Right cardiac atrium (tissue), 5 donors: ENCODE data around the gene PHF5A. TPM values are rescaled to one million over a fixed set of nuclear protein-coding genes. Genes with fewer than 3 reads are reported as not detected.

Experiments
- ATAC-seq, 2 donors: fragments of 200-7000 bp; cut with Tn5 transposase; one replicate each; pipeline versions ENCODE4 v1.8.0 to v1.9.1; 2020; ENCODE audit warnings: moderate library complexity in 2 of 2, mild to moderate bottlenecking in 1 of 2
- DNase-seq, 3 donors: peaks; one replicate each; pipeline ENCODE4 v3.0.0-alpha.2; 2020
- H3K27ac ChIP-seq: one replicate; pipeline ENCODE4 v1.5.1; 2013; ENCODE audit warnings: mild to moderate bottlenecking, low read length, control low read depth, moderate library complexity
- H3K27me3 ChIP-seq: one replicate; pipeline ENCODE4 v1.6.1; 2013; ENCODE audit not compliant: control insufficient read depth, insufficient read depth
- H3K4me1 ChIP-seq: one replicate; pipeline ENCODE4 v1.6.1; 2013; ENCODE audit warnings: low read length; ENCODE audit not compliant: control insufficient read depth, insufficient read depth
- H3K4me3 ChIP-seq: one replicate; pipeline ENCODE4 v1.5.1; 2013; ENCODE audit warnings: low read length, control low read depth
- H3K9me3 ChIP-seq: one replicate; pipeline ENCODE4 v1.6.1; 2013; ENCODE audit warnings: low read length; ENCODE audit not compliant: control insufficient read depth
- WGBS: extraction: QIAGEN DNeasy Blood & Tissue Kit; methylation state at CpG from one replicate; pipeline ENCODE4 v1.1.7; 2013; 5-methylcytosine and 5-hydroxymethylcytosine counted together
- intact Hi-C, 4 donors: fragments of 100-400 bp; cut with DNase I; formaldehyde crosslinking; loops; one replicate each; pipeline versions ENCODE4 v1.11.0 to v1.14.0; 2022 to 2023
- polyA plus RNA-seq: library from polyadenylated mRNA; stranded (reverse); fragments of 200-250 nt; gene quantifications from one replicate; pipeline ENCODE4 v1.2.3, GENCODE V29; 2013
- total RNA-seq, 4 donors: library from RNA; stranded (reverse); fragmentation: NEBNext Ultra II Directional; extraction: Animal tissue kit (Norgen Biotek cat#: 25700); gene quantifications; one replicate each; pipeline ENCODE4 v1.2.1, GENCODE V29; 2021
- donor health status: healthy with polysubstance abuse.
- donor health status: DM: no; HTN: yes; CAD: no.
- donor health status: DM: no; HTN: no; CAD: no.
- donor health status: DM: no; HTN: yes; CAD: no; lungs with severe emphysema.
- donor health status: DM: yes; HTN: yes; CAD: no.

PHF5A gene
- total and polyA plus RNA-seq, 5 donors, result 22.4 to 34.6 (median 25.8) TPM

DNA sequence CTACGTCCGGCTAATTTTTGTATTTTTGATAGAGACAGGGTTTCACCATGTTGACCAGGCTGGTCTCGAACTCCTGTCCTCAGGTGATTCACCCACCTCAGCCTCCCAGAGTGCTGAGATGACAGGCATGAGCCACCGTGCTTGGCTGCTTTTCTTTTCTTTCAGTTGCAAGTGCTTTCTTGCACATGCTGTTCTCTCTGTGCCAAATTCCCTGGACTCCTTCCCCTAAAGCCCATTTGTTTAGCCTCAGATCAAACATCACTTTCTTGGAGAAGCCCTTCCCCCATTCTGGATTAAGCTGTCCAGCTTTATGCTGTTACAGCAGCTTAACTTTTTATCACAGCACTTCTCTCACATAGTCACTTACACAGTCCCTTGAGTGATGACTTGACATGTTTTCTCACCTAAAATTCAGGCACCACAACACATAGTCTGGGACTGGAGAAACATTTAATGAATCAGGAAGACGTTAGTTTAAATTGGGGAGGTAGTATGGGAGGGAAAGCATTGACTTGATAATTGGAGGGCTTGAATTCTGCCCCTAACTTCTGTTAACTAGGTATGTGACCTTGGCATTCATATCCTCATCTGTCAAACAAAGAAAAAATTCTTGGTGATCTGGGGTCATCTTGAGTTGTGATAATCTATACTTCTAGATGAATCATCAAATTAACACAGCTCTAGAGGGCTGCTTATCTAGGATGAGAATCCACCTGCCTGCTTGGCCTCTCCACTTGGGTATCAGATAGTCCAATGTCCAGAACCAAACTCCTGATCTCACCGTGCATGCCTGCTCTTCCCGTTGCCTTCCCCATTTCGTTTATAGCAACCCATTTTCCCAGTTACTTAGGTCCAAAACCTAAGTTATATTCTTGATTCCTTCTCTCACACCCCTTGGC is 18.8 kb upstream of the PHF5A start:
- DNase-seq, result no peak
- H3K27ac ChIP-seq, result peak overlapping the region; percentile 18
- H3K27me3 ChIP-seq, result no peaks in the 10 kb centered on the region
- ATAC-seq, result no peak
- intact Hi-C loops, result no loop called here
- WGBS, result 60% methylated on average over 8 of the region's 8 CpGs
- peaks cover 9% of the 10 kb centered on the region for H3K4me1 ChIP-seq
- no peaks in the 10 kb centered on the region for H3K9me3 ChIP-seq
- H3K4me3 ChIP-seq, result no peak overlapping the region

DNA sequence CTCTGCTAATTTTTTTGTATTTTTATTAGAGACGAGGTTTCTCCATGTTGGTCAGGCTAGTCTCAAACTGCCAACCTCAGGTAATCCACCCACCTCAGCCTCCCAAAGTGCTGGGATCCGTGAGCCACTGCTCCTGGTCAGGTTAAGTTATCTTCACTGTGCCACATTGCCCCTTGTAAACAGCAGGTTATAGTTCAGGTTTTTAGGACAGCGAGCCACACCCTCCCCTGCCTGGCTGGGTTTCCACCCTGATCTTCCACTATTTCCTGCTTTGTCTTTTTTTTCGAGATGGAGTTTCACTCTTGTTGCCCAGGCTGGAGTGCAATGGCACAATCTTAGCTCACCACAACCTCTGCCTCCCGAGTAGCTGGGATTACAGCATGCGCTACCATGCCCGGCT is 16.5 kb upstream of the PHF5A start:
- DNase-seq (no peak), ATAC-seq (no peak)
- H3K27ac ChIP-seq, result no peak overlapping the region
- intact Hi-C loops, result no loop called here
- H3K4me3 ChIP-seq, result no peak overlapping the region
- WGBS, result 71% methylated on average over 7 of the region's 7 CpGs
- H3K4me1 ChIP-seq, result peaks cover 10% of the 10 kb centered on the region
- no peaks in the 10 kb centered on the region for H3K9me3 ChIP-seq
- H3K27me3 ChIP-seq, result no peaks in the 10 kb centered on the region

- intact Hi-C loops, result no loop called here
- Histone ChIP-seq H3K27me3 (no peaks in the 10 kb centered on the region), H3K27ac (peak overlapping the region; percentile 23), H3K4me3 (no peak overlapping the region), H3K4me1 (peaks cover 20% of the 10 kb centered on the region), H3K9me3 (no peaks in the 10 kb centered on the region)
- ATAC-seq (no peak), DNase-seq (no peak)
- 38% methylated on average over 2 of the region's 2 CpGs for WGBS
Observed at GRCh38 chr22:41482319-41482935, 13.9 kb upstream of the PHF5A start.

DNA sequence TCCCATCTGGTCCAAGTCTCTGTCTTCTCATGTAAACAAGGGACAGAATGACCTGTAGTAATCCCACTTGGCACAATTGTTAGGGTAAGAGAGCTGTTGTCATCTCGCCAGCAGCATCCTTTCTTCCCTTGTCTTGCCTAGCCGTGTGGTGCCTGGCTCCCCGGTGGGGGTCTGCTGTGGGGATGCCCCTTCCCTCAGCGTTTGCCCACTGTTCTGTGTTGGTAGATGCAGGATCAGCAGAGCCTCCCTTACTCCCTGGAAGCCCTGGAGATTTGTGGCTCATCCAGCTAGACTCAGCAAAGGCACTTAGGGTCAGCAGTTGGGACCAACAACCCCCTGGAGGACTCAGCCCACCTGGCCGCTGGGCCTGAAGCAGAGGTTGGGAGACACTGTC is 13.4 kb upstream of the PHF5A start:
- peaks cover 20% of the 10 kb centered on the region for H3K4me1 ChIP-seq
- H3K4me3 ChIP-seq, result no peak overlapping the region
- no peaks in the 10 kb centered on the region for H3K27me3 ChIP-seq
- peak overlapping the region; percentile 23 for H3K27ac ChIP-seq
- no peak for ATAC-seq
- DNase-seq, result no peak
- intact Hi-C loops, result no loop called here
- H3K9me3 ChIP-seq, result no peaks in the 10 kb centered on the region
- WGBS, result 52% methylated on average over 5 of the region's 5 CpGs

DNA sequence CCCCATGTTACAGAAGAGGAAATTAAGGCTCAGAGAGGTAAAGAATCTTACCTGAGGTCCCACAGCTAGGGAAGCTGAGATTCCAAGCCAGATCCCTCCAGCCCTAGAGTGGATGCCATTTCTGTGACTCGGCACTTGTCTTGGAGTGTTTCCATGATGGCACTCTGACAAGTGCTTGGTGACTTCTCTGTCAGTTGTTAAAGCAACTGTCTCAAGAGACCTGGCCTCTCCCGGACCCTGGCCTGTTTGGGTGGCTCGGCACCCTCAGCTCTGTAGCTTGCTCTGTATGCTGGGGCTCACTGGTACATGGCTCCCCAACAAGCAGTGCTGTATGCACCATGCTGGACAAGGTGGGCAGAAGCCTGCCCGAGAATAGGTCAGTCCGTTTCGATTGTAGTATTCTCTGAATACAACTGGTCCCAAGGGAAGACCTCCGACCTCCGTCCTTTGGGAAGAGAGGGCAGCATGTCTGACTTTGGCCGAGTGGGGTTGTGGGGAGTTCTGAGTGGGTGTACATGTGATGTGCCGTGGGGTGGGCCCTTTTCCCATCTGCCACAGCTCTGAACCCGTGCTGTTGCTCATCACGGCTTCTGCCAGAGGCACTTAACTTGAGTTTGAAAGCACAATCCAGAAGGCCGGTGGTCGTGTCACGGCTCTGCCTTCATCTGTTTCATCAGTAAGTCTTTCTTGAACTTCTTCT is 12.8 kb upstream of the PHF5A start:
- peaks cover 20% of the 10 kb centered on the region for H3K4me1 ChIP-seq

GRCh38 chr22:41480397-41480735 is 11.9 kb upstream of the PHF5A start:
- DNase-seq (no peak), ATAC-seq (peak in 1 of 2 donors; percentile 9)
- no peak overlapping the region for H3K4me3 ChIP-seq
- H3K4me1 ChIP-seq, result peaks cover 16% of the 10 kb centered on the region
- 41% methylated on average over 7 of the region's 7 CpGs for WGBS
- intact Hi-C loops, result no loop called here
- H3K9me3 ChIP-seq, result no peaks in the 10 kb centered on the region
- no peaks in the 10 kb centered on the region for H3K27me3 ChIP-seq
- peak overlapping the region; percentile 73 for H3K27ac ChIP-seq

More for the DNA sequence above, 12.8 kb upstream of the PHF5A start:
- intact Hi-C loops, result no loop called here
- H3K9me3 ChIP-seq, result no peaks in the 10 kb centered on the region
- no peaks in the 10 kb centered on the region for H3K27me3 ChIP-seq
- 50% methylated on average over 15 of the region's 15 CpGs for WGBS
- ATAC-seq, result peak; percentile 56 to 64
- peak overlapping the region; percentile 74 for H3K27ac ChIP-seq
- no peak overlapping the region for H3K4me3 ChIP-seq
- peak in 1 of 3 donors; percentile 61 for DNase-seq

GRCh38 chr22:41479671-41480396 is 11.3 kb upstream of the PHF5A start:
- DNase-seq, result no peak
- H3K4me3 ChIP-seq, result no peak overlapping the region
- intact Hi-C loops, result no loop called here
- ATAC-seq, result peak; percentile 4 to 5
- H3K27ac ChIP-seq, result peak overlapping the region; percentile 73
- no peaks in the 10 kb centered on the region for H3K9me3 ChIP-seq
- H3K4me1 ChIP-seq, result peaks cover 16% of the 10 kb centered on the region
- H3K27me3 ChIP-seq, result no peaks in the 10 kb centered on the region
- WGBS, result 60% methylated on average over 6 of the region's 6 CpGs

- ATAC-seq (no peak), DNase-seq (peak in 1 of 3 donors; percentile 39)
- Histone ChIP-seq H3K9me3 (no peaks in the 10 kb centered on the region), H3K27me3 (no peaks in the 10 kb centered on the region), H3K4me1 (peaks cover 17% of the 10 kb centered on the region), H3K27ac (peak overlapping the region; percentile 25), H3K4me3 (no peak overlapping the region)
- WGBS, result 72% methylated on average over 7 of the region's 7 CpGs
- intact Hi-C loops, result no loop called here
Observed at GRCh38 chr22:41478891-41479521, 10.5 kb upstream of the PHF5A start.

- Histone ChIP-seq H3K4me1 (peaks cover 22% of the 10 kb centered on the region), H3K27ac (peak overlapping the region; percentile 25), H3K27me3 (no peaks in the 10 kb centered on the region), H3K4me3 (no peak overlapping the region), H3K9me3 (no peaks in the 10 kb centered on the region)
- intact Hi-C loops, result no loop called here
- no peak for DNase-seq
- 67% methylated on average over 2 of the region's 2 CpGs for WGBS
- no peak for ATAC-seq
Observed at GRCh38 chr22:41478473-41478872, 10.0 kb upstream of the PHF5A start.

DNA sequence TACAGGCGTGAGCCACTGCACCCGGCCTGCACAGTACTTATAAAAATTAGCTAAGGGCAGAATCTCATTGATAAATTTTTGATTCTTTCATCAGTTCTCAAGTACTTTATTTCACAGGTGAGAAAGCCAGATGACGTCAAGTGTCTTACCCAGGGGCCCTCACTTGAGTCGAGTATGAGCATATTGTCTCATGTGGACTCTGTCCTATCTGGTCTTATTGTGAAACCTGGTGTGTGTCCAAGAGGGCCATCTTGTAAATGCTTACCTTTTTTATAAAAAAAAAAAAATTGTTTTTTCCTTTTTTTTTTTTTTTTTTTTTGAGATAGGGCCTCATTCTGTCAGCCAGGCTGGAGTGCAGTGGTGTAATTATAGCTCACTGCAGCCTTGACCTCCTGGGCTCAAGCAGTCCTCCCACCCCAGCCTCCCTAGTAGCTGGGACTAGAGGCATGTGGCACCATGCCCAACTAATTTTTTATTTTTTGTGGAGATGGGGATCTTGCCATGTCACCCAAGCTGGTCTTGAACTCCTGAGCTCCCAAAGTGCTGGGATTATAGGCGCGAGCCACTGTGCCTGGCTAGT is 6.5 kb upstream of the PHF5A start:
- ATAC-seq, result no peak
- Histone ChIP-seq H3K27me3 (no peaks in the 10 kb centered on the region), H3K4me1 (peaks cover 15% of the 10 kb centered on the region), H3K9me3 (no peaks in the 10 kb centered on the region), H3K27ac (no peak overlapping the region), H3K4me3 (no peak overlapping the region)
- WGBS, result 80% methylated on average over 6 of the region's 6 CpGs
- intact Hi-C loops, result loop anchor here in 1 of 4 donors (5.0 kb wide), 1 partner anchor 42 kb away; no protein-coding TSS in a partner anchor
- no peak for DNase-seq
